ENCODE measurements around the gene PRSS12.
"Not testable (repeated sequence)": the region's sequence is repeated elsewhere in the genome, so short reads cannot be mapped to it uniquely, and the experiment has no call there.

PRSS12 gene

GRCh38 chr4:118273642-118274041 is 79.2 kb downstream of the PRSS12 start:
- no peak for DNase-seq

- DNase-seq: no peak
Measured at GRCh38 chr4:118271788-118272187, 81.0 kb downstream of the PRSS12 start.

GRCh38 chr4:118270492-118270891 is 82.3 kb downstream of the PRSS12 start:
- no peak for DNase-seq

GRCh38 chr4:118268780-118269179 is 84.0 kb downstream of the PRSS12 start:
- no peak for DNase-seq

- not testable (repeated sequence) for DNase-seq
Measured at GRCh38 chr4:118266145-118266496, 86.7 kb downstream of the PRSS12 start.

GRCh38 chr4:118265312-118266144 is 87.3 kb downstream of the PRSS12 start:
- DNase-seq: peak; percentile 38

- DNase-seq: no peak
Measured at GRCh38 chr4:118264096-118264495, 88.7 kb downstream of the PRSS12 start.

GRCh38 chr4:118260309-118260708 is 92.5 kb downstream of the PRSS12 start:
- DNase-seq: no peak

GRCh38 chr4:118259111-118259510 is 93.7 kb downstream of the PRSS12 start:
- DNase-seq: no peak

- DNase-seq: no peak
Measured at GRCh38 chr4:118254368-118254767, 98.4 kb downstream of the PRSS12 start.

- DNase-seq: no peak
Measured at GRCh38 chr4:118249890-118250289, 102.9 kb downstream of the PRSS12 start.

GRCh38 chr4:118237531-118237930 is 115.3 kb downstream of the PRSS12 start:
- DNase-seq: no peak

GRCh38 chr4:118235566-118236120 is 117.2 kb downstream of the PRSS12 start:
- no peak for DNase-seq
